Measurements from ENCODE around the gene VPS26A. TPM values are rescaled to one million over a fixed set of nuclear protein-coding genes. Genes with fewer than 3 reads are reported as not detected.

VPS26A gene
- total and polyA plus RNA-seq, 2 experiments from 2014 or later = 29.0 to 41.6 TPM

DNA sequence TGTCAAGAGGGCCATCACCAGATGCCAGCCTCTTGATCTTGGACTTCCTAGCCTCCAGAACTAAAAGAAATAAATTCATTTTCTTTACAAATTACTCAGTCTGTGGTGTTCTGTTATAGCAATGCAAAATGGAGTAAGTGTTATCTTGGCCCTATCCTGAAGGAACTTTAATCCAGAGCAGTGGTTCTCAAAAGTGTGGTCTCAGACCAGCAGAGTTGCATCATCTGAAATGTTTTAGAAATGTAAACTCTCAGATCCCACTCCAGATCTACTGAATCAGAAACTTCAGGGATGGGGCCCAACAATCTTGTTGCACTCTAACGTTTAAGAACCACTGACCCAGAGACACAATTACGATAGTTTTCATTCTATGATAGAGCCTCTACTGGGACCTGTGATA lies 52.8 kb downstream of the VPS26A start:
- no peak overlapping the region for H3K4me2 ChIP-seq
- Mint-ChIP-seq H3K27ac (no peak overlapping the region), H3K9me3 (peaks cover 2% of the 10 kb centered on the region; the same call in 1 of the 3 replicates), H3K27me3 (ENCODE audit: insufficient read depth, low read depth, poor library complexity) (peaks cover 12% of the 10 kb centered on the region), H3K36me3 (ENCODE audit: low read depth) (peaks cover 2% of the 10 kb centered on the region; the same call in 1 of the 3 replicates), H3K4me3 (no peak overlapping the region), H3K4me1 (peaks cover 8% of the 10 kb centered on the region)
- no peaks in the 10 kb centered on the region for H4K20me1 ChIP-seq (replicated peaks; ENCODE audit: insufficient read depth)
- no peak for DNase-seq (ENCODE audit: low spot score)
- no peak for TF ChIP-seq STAT1 (IDR thresholded peaks at IDR 0.05; ENCODE audit: unreplicated experiment)
- TF ChIP-seq, protein P1, sequence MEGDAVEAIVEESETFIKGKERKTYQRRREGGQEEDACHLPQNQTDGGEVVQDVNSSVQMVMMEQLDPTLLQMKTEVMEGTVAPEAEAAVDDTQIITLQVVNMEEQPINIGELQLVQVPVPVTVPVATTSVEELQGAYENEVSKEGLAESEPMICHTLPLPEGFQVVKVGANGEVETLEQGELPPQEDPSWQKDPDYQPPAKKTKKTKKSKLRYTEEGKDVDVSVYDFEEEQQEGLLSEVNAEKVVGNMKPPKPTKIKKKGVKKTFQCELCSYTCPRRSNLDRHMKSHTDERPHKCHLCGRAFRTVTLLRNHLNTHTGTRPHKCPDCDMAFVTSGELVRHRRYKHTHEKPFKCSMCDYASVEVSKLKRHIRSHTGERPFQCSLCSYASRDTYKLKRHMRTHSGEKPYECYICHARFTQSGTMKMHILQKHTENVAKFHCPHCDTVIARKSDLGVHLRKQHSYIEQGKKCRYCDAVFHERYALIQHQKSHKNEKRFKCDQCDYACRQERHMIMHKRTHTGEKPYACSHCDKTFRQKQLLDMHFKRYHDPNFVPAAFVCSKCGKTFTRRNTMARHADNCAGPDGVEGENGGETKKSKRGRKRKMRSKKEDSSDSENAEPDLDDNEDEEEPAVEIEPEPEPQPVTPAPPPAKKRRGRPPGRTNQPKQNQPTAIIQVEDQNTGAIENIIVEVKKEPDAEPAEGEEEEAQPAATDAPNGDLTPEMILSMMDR (conservative IDR thresholded peaks at IDR 0.05; ENCODE audit: low read depth in 2 of 2) = no peak
- no peak for TF ChIP-seq EZH2phosphoT487 (IDR thresholded peaks at IDR 0.05; ENCODE audit: unreplicated experiment)
- no peak for TF ChIP-seq JUNB (IDR thresholded peaks at IDR 0.05; ENCODE audit: unreplicated experiment)
- TF ChIP-seq CREB1 (CRISPR knock-in tag; IDR thresholded peaks at IDR 0.05; ENCODE audit: low read depth) = no peak
- no peak for TF ChIP-seq POLR2AphosphoS5 (IDR thresholded peaks at IDR 0.05; ENCODE audit: low read depth)
- TF ChIP-seq, protein P2, sequence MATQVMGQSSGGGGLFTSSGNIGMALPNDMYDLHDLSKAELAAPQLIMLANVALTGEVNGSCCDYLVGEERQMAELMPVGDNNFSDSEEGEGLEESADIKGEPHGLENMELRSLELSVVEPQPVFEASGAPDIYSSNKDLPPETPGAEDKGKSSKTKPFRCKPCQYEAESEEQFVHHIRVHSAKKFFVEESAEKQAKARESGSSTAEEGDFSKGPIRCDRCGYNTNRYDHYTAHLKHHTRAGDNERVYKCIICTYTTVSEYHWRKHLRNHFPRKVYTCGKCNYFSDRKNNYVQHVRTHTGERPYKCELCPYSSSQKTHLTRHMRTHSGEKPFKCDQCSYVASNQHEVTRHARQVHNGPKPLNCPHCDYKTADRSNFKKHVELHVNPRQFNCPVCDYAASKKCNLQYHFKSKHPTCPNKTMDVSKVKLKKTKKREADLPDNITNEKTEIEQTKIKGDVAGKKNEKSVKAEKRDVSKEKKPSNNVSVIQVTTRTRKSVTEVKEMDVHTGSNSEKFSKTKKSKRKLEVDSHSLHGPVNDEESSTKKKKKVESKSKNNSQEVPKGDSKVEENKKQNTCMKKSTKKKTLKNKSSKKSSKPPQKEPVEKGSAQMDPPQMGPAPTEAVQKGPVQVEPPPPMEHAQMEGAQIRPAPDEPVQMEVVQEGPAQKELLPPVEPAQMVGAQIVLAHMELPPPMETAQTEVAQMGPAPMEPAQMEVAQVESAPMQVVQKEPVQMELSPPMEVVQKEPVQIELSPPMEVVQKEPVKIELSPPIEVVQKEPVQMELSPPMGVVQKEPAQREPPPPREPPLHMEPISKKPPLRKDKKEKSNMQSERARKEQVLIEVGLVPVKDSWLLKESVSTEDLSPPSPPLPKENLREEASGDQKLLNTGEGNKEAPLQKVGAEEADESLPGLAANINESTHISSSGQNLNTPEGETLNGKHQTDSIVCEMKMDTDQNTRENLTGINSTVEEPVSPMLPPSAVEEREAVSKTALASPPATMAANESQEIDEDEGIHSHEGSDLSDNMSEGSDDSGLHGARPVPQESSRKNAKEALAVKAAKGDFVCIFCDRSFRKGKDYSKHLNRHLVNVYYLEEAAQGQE (IDR thresholded peaks at IDR 0.05; ENCODE audit: unreplicated experiment) = no peak
- no peak for TF ChIP-seq ZNF114 (CRISPR knock-in tag; IDR thresholded peaks at IDR 0.05)
- TF ChIP-seq, protein P3, sequence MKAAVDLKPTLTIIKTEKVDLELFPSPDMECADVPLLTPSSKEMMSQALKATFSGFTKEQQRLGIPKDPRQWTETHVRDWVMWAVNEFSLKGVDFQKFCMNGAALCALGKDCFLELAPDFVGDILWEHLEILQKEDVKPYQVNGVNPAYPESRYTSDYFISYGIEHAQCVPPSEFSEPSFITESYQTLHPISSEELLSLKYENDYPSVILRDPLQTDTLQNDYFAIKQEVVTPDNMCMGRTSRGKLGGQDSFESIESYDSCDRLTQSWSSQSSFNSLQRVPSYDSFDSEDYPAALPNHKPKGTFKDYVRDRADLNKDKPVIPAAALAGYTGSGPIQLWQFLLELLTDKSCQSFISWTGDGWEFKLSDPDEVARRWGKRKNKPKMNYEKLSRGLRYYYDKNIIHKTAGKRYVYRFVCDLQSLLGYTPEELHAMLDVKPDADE (IDR thresholded peaks at IDR 0.05) = no peak
- TF ChIP-seq ZNF331 (CRISPR knock-in tag; IDR thresholded peaks at IDR 0.05; ENCODE audit: low read depth) = no peak
- TF ChIP-seq EZH2 (IDR thresholded peaks at IDR 0.05; ENCODE audit: low read depth, unreplicated experiment) = no peak
- no peak for TF ChIP-seq NANOG (IDR thresholded peaks at IDR 0.05; ENCODE audit: borderline replicate concordance)
- TF ChIP-seq, protein P4, sequence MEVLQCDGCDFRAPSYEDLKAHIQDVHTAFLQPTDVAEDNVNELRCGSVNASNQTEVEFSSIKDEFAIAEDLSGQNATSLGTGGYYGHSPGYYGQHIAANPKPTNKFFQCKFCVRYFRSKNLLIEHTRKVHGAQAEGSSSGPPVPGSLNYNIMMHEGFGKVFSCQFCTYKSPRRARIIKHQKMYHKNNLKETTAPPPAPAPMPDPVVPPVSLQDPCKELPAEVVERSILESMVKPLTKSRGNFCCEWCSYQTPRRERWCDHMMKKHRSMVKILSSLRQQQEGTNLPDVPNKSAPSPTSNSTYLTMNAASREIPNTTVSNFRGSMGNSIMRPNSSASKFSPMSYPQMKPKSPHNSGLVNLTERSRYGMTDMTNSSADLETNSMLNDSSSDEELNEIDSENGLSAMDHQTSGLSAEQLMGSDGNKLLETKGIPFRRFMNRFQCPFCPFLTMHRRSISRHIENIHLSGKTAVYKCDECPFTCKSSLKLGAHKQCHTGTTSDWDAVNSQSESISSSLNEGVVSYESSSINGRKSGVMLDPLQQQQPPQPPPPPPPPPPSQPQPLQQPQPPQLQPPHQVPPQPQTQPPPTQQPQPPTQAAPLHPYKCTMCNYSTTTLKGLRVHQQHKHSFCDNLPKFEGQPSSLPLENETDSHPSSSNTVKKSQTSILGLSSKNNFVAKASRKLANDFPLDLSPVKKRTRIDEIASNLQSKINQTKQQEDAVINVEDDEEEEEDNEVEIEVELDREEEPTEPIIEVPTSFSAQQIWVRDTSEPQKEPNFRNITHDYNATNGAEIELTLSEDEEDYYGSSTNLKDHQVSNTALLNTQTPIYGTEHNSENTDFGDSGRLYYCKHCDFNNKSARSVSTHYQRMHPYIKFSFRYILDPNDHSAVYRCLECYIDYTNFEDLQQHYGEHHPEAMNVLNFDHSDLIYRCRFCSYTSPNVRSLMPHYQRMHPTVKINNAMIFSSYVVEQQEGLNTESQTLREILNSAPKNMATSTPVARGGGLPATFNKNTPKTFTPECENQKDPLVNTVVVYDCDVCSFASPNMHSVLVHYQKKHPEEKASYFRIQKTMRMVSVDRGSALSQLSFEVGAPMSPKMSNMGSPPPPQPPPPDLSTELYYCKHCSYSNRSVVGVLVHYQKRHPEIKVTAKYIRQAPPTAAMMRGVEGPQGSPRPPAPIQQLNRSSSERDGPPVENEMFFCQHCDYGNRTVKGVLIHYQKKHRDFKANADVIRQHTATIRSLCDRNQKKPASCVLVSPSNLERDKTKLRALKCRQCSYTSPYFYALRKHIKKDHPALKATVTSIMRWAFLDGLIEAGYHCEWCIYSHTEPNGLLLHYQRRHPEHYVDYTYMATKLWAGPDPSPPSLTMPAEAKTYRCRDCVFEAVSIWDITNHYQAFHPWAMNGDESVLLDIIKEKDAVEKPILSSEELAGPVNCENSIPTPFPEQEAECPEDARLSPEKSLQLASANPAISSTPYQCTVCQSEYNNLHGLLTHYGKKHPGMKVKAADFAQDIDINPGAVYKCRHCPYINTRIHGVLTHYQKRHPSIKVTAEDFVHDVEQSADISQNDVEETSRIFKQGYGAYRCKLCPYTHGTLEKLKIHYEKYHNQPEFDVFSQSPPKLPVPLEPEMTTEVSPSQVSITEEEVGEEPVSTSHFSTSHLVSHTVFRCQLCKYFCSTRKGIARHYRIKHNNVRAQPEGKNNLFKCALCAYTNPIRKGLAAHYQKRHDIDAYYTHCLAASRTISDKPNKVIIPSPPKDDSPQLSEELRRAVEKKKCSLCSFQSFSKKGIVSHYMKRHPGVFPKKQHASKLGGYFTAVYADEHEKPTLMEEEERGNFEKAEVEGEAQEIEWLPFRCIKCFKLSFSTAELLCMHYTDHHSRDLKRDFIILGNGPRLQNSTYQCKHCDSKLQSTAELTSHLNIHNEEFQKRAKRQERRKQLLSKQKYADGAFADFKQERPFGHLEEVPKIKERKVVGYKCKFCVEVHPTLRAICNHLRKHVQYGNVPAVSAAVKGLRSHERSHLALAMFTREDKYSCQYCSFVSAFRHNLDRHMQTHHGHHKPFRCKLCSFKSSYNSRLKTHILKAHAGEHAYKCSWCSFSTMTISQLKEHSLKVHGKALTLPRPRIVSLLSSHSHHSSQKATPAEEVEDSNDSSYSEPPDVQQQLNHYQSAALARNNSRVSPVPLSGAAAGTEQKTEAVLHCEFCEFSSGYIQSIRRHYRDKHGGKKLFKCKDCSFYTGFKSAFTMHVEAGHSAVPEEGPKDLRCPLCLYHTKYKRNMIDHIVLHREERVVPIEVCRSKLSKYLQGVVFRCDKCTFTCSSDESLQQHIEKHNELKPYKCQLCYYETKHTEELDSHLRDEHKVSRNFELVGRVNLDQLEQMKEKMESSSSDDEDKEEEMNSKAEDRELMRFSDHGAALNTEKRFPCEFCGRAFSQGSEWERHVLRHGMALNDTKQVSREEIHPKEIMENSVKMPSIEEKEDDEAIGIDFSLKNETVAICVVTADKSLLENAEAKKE (CRISPR knock-in tag; IDR thresholded peaks at IDR 0.05) = no peak
- ATAC-seq = no peak
- no peak overlapping the region for H3K27ac ChIP-seq (ENCODE audit: low read depth)
- H2AFZ ChIP-seq = peak overlapping the region; percentile 19; the same call in 1 of the 2 replicates
- H3K4me1 ChIP-seq (ENCODE audit: insufficient read depth) = peaks cover 5% of the 10 kb centered on the region
- no peak overlapping the region for H3K4me3 ChIP-seq
- H3F3A ChIP-seq (replicated peaks; ENCODE audit: low read depth) = no peaks in the 10 kb centered on the region
- H3K9me2 ChIP-seq (ENCODE audit: insufficient read depth) = no peaks in the 10 kb centered on the region
- H3K27me3 ChIP-seq (ENCODE audit: insufficient read depth) = no peaks in the 10 kb centered on the region
- no peaks in the 10 kb centered on the region for H3K36me3 ChIP-seq (ENCODE audit: insufficient read depth)
- peaks cover 16% of the 10 kb centered on the region for H3K79me2 ChIP-seq (replicated peaks; ENCODE audit: insufficient read depth)

Data from GM23338 (cell line).